GM15510 (cell line): ENCODE data around the gene MTHFR.

Experiments used
- POLR2A ChIP-seq: IDR thresholded peaks from 3 replicates; pipeline ENCODE4 v1.6.1; 2011; ENCODE audit warnings: borderline replicate concordance; ENCODE audit not compliant: insufficient read length; ENCODE audit errors: extremely low read depth

The MTHFR gene

GRCh38 chr1:11806307-11806936, 658 bp upstream of the MTHFR start:
- no peak for TF ChIP-seq POLR2A

GRCh38 chr1:11804666-11805421, 920 bp downstream of the MTHFR start:
- TF ChIP-seq POLR2A, result no peak

GRCh38 chr1:11802973-11803885, 2.5 kb downstream of the MTHFR start:
- TF ChIP-seq POLR2A, result peak; percentile 26

GRCh38 chr1:11802616-11802972, 3.2 kb downstream of the MTHFR start:
- TF ChIP-seq POLR2A, result no peak

GRCh38 chr1:11800756-11801433, 4.9 kb downstream of the MTHFR start:
- no peak for TF ChIP-seq POLR2A

- no peak for TF ChIP-seq POLR2A
These were observed 5.4 kb downstream of the MTHFR start for GRCh38 chr1:11800391-11800755.

- TF ChIP-seq POLR2A, result no peak
These were observed 5.9 kb downstream of the MTHFR start for GRCh38 chr1:11799896-11800295.

GRCh38 chr1:11799099-11799498, 6.7 kb downstream of the MTHFR start:
- TF ChIP-seq POLR2A, result no peak

GRCh38 chr1:11797525-11798216, 8.1 kb downstream of the MTHFR start:
- no peak for TF ChIP-seq POLR2A

GRCh38 chr1:11796036-11796828, 9.5 kb downstream of the MTHFR start:
- TF ChIP-seq POLR2A, result no peak

- no peak for TF ChIP-seq POLR2A
These were observed 10.4 kb downstream of the MTHFR start for GRCh38 chr1:11795238-11795890.

- TF ChIP-seq POLR2A, result no peak
These were observed 11.1 kb downstream of the MTHFR start for GRCh38 chr1:11794446-11795237.
